GM20000 (cell line): ENCODE results near the gene TOLLIP.

Experiments used
- DNase-seq: peaks from one replicate; pipeline ENCODE4 v3.0.0; 2012; ENCODE audit warnings: low spot score
- CTCF ChIP-seq: IDR thresholded peaks from 2 replicates; pipeline ENCODE4 v1.5.1; 2012; ENCODE audit warnings: mild to moderate bottlenecking, control low read depth; ENCODE audit errors: extremely low read depth, missing control alignments

TOLLIP gene

GRCh38 chr11:1276041-1276790, 33.2 kb downstream of the TOLLIP start:
- DNase-seq, result no peak

DNA sequence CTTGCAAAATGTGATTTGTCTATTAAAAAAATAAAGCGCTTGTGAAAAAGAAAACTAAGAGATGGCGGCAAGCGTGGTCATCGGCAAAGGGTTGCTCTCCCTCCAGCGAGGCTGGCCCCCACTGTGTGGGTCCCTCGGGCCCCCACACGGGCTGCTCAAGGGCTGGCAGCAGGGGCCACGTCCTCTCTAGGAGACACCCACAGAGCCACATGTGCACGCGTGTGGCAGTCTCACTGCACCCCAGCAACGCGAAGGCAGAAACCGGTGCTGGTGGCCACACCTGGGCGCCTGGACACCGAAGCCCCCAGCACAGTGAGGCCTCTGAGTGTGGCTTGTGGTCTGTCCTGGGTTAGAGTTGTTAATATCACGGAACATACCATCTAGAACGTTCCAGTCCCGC, 34.4 kb downstream of the TOLLIP start:
- DNase-seq, result no peak
- TF ChIP-seq CTCF, result no peak

More at GRCh38 chr11:1276041-1276790, 33.2 kb downstream of the TOLLIP start:
- TF ChIP-seq CTCF, result no peak

DNA sequence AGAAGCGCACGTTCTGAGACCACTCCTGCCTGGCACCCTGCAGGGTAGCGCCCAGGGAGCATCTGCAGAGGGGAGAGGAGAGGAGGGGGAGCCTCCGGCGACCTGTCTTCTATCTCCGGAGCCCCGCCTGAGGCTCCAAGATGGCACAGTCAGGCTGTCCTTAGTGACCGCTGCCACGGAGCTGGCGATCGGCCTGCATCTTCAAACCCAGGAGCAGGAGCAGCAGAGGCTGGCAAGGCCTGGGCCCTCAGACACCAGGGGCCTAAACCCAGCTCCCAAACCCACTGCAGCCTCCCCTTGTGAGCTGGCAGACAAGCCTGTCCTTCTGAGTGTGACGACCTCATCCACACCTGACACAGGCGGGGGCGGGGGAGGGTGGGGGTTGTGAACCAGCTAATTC, 34.9 kb downstream of the TOLLIP start:
- no peak for TF ChIP-seq CTCF
- DNase-seq, result no peak

DNA sequence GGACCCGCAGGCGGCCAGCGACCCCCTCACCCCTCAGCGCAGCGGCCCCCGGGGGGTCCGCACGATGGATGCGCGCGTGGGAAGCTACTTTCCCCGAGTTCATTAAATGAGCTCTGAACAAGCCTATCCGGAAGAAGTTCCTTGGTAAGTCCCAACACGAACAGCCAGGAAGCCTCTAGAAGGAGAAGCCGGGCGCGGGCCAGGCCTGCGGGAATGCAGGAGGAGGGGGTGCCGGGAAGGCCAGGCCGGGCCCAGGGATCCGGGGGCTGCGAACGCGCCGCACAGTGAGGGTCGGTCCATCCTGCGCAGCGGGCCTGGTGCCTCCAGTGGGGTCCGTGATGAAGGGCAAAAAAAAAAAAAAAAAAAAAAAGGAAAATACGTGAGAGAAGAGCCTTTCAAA, 36.9 kb downstream of the TOLLIP start:
- TF ChIP-seq CTCF, result no peak
- DNase-seq, result no peak

DNA sequence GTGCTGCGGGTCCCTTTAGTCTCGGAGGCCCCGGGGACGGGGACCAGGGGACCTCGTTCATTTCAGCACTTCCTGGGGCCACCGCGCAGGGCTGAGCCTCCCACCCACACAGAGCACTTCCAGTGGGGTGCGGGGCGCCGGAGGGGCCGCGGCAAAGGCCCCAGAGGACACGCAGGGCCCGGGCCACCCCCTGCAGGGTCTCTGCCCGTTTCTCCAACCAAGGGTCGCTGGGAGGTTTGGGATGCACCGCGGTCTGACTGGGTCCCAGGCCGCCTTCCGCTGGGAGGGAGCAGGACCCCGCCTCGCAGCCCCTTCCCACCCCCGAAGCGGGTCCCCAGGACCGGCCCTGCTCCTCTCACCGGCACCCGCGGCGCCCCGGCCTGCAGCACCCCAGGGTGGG, 37.5 kb downstream of the TOLLIP start:
- no peak for TF ChIP-seq CTCF
- no peak for DNase-seq

DNA sequence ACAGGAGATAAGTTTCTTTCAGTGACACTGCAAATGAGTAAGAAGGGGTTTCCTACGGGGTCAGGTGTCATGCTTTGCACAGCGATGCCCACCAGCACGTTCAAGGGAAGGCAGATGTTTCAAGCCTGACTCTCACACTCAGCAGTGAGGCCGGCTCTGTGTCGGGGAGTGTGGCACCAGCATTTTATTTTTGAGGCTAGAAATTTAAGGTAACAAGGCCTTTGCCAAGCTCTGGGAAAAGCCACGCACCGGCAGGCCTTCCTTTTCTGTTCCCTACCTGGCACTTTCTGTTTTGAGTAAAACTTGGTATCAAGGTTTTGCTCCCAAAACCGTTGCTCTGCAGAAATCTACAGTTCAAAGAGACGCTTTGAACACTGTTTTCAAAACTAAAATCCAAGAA, 38.0 kb downstream of the TOLLIP start:
- no peak for DNase-seq
- no peak for TF ChIP-seq CTCF

DNA sequence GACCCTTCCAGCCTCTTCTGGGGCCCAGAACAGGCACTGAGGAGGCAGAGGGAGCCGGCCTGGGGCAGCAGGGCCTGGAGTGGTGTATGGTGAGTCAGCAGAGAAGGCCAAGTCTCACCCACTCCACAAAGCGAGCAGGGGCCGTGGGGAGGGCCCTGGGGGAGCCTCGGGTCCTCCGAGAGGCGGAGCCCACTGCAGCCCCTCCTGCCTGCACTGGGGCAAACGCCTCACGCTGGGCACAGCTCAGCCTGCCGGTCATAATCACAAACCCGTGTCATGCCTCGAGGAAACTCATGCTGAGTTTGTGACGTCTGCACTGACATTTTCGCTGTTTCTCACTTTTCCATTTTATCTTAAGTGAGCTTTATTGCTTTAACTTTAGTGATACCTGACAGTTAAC, 38.4 kb downstream of the TOLLIP start:
- no peak for TF ChIP-seq CTCF
- DNase-seq, result no peak
